GM12892 (cell line): ENCODE results near the gene C3orf20.

Experiments used
- DNase-seq: peaks from one replicate; pipeline ENCODE4 v3.0.0; 2011; ENCODE audit not compliant: insufficient read length
- FAIRE-seq: peaks from 2 replicates; lab custom pipeline; 2011; peaks lifted over from hg19 to GRCh38; lab: Jason Lieb, UNC
- POLR2A ChIP-seq: IDR thresholded peaks from 2 replicates; pipeline ENCODE4 v1.6.1; 2011; ENCODE audit warnings: low read depth, low read length, control low read depth
- POLR2AphosphoS5 ChIP-seq: IDR thresholded peaks from 2 replicates; pipeline ENCODE4 v1.6.1; 2011; ENCODE audit warnings: low read depth, low read length, control low read depth
- TAF1 ChIP-seq: IDR thresholded peaks from 2 replicates; pipeline ENCODE4 v1.6.1; 2011; ENCODE audit warnings: low read depth, mild to moderate bottlenecking, control low read depth, low read length, borderline replicate concordance

The C3orf20 gene

GRCh38 chr3:14684447-14684846, 9.5 kb downstream of the C3orf20 start:
- DNase-seq (no peak), FAIRE-seq (no peak)
- TF ChIP-seq POLR2A = no peak
- no peak for TF ChIP-seq TAF1
- no peak for TF ChIP-seq POLR2AphosphoS5

- FAIRE-seq = no peak
- no peak for DNase-seq
- no peak for TF ChIP-seq TAF1
- no peak for TF ChIP-seq POLR2AphosphoS5
- TF ChIP-seq POLR2A = no peak
These were observed 10.2 kb downstream of the C3orf20 start for GRCh38 chr3:14685179-14685578.

- TF ChIP-seq POLR2A (no peak), TAF1 (no peak), POLR2AphosphoS5 (no peak)
- no peak for DNase-seq
- peak; percentile 21 for FAIRE-seq
These were observed 12.4 kb downstream of the C3orf20 start for GRCh38 chr3:14687360-14687759.

- TF ChIP-seq POLR2AphosphoS5 (no peak), POLR2A (no peak), TAF1 (no peak)
- FAIRE-seq (no peak), DNase-seq (no peak)
These were observed 13.6 kb downstream of the C3orf20 start for GRCh38 chr3:14688525-14688924.

- DNase-seq (no peak), FAIRE-seq (peak; percentile 75)
- no peak for TF ChIP-seq POLR2AphosphoS5
- TF ChIP-seq POLR2A = no peak; the same call in 1 of the 2 replicates
- no peak for TF ChIP-seq TAF1
These were observed 14.5 kb downstream of the C3orf20 start for GRCh38 chr3:14689247-14689980.

GRCh38 chr3:14691239-14691638, 16.3 kb downstream of the C3orf20 start:
- FAIRE-seq (peak; percentile 98), DNase-seq (no peak)
- TF ChIP-seq TAF1 (no peak), POLR2A (no peak), POLR2AphosphoS5 (no peak)

- no peak for FAIRE-seq
- TF ChIP-seq POLR2A (peak; percentile 89), POLR2AphosphoS5 (peak; percentile 88), TAF1 (no peak)
- no peak for DNase-seq
These were observed 16.8 kb downstream of the C3orf20 start for GRCh38 chr3:14691719-14692118.

GRCh38 chr3:14698601-14699244, 23.8 kb downstream of the C3orf20 start:
- FAIRE-seq (no peak), DNase-seq (no peak)
- no peak for TF ChIP-seq POLR2A
- TF ChIP-seq TAF1 = no peak
- TF ChIP-seq POLR2AphosphoS5 = no peak

- FAIRE-seq (no peak), DNase-seq (no peak)
- TF ChIP-seq POLR2AphosphoS5 (no peak), POLR2A (no peak), TAF1 (no peak)
These were observed 24.7 kb downstream of the C3orf20 start for GRCh38 chr3:14699643-14700042.

GRCh38 chr3:14700891-14701290, 25.9 kb downstream of the C3orf20 start:
- TF ChIP-seq POLR2A (no peak), TAF1 (no peak), POLR2AphosphoS5 (no peak)
- no peak for DNase-seq
- FAIRE-seq = no peak

GRCh38 chr3:14701676-14702075, 26.7 kb downstream of the C3orf20 start:
- no peak for TF ChIP-seq POLR2A
- TF ChIP-seq TAF1 = no peak
- no peak for TF ChIP-seq POLR2AphosphoS5

More at GRCh38 chr3:14701676-14702075, 26.7 kb downstream of the C3orf20 start:
- DNase-seq (no peak), FAIRE-seq (no peak)
